Activated CD8-positive, alpha-beta memory T cell treated with anti-CD3 and anti-CD28 coated beads for 1 hour (primary cell): ENCODE measurements around the gene CT47B1.
"Not testable (repeated sequence)": the region's sequence is repeated elsewhere in the genome, so short reads cannot be mapped to it uniquely, and the experiment has no call there.

Experiments used
- DNase-seq, 2 donors: peaks; one replicate each; pipeline ENCODE4 v3.0.0-alpha.2; 2020; ENCODE audit warnings: low read depth in 1 of 2; ENCODE audit errors: extremely low read depth in 1 of 2

Gene CT47B1

DNA sequence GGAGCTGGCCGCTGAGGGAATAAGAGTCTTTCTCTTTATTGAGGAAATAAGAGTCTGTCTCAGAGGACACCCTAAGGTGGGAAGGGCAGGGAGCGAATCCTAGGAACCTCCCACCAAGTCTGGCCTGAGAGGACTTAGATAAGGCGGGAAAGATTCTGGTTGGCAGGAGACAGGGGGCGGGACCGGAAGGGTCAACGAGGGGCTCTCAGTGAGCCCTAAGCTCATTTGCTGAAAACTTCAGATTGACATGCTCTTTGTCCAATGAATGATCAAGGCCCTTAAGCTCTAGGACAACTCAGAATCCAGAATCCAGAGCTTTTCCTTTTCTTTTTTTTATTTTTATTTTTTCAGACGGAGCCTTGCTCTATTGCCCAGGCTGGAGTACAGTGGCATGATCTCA is at the start of gene CT47B1:
TSS of gene CT47B1 (minus strand) at position 101 of the 400 bp plus-strand sequence. CDS start 196 bp downstream, outside the sequence.
- not testable (repeated sequence) for DNase-seq

- no peak for DNase-seq
Measured at GRCh38 chrX:120874678-120875557, 748 bp downstream of the CT47B1 start.

- DNase-seq = no peak
Measured at GRCh38 chrX:120857240-120857639, 18.4 kb downstream of the CT47B1 start.

- no peak for DNase-seq
Measured at GRCh38 chrX:120840827-120841226, 34.8 kb downstream of the CT47B1 start.

GRCh38 chrX:120839491-120839890 is 36.2 kb downstream of the CT47B1 start:
- no peak for DNase-seq

DNA sequence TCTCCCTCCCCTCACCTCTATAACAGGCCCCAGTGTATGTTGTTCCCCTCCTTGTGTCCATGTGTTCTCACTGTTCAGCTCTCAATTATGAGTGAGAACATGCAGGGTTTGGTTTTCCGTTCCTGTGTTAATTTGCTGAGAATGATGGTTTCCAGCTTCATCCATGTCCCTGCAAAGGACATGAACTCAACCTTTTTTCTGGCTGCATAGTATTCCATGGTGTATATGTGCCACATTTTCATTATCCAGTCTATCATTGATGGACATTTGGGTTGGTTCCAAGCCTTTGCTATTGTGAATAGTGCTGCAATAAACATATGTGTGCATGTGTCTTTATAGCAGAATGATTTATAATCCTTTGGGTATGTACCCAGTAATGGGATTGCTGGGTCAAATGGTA is 48.5 kb downstream of the CT47B1 start:
- not testable (repeated sequence) for DNase-seq

DNA sequence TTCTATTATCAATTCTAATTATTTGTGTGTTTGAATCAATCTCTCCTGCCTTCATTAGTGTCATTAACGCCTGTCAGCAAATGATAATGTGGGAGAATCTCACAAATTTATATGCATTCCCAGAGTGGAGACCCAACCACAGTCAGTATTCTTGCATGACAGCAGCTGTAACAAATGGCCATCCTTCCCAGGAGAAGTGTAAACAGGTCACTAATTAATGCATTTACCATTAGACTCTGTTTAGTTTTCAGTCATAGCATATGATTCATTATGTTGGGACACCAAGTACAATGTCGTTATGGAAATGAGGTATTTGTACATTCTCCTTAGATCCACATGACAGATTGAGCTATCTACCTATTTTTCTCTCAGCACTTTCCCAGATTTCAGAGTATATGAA is 50.5 kb downstream of the CT47B1 start:
- DNase-seq = no peak

- DNase-seq = no peak
Measured at GRCh38 chrX:120824021-120824420, 51.6 kb downstream of the CT47B1 start.

GRCh38 chrX:120823556-120823955 is 52.1 kb downstream of the CT47B1 start:
- no peak for DNase-seq
